Left colon (tissue), 2 donors: ENCODE data around the gene MYT1. TPM values are rescaled to one million over a fixed set of nuclear protein-coding genes. Genes with fewer than 3 reads are reported as not detected.
"Not testable (repeated sequence)": the region's sequence is repeated elsewhere in the genome, so short reads cannot be mapped to it uniquely, and the experiment has no call there.

ENCODE experiments used
- ATAC-seq: fragments of 200-7000 bp; cut with Tn5 transposase; one replicate; pipeline ENCODE4 v1.9.1; 2020; ENCODE audit warnings: mild to moderate bottlenecking, moderate library complexity
- DNase-seq, 2 donors: peaks; one replicate each; pipeline ENCODE4 v3.0.0-alpha.2; 2020
- intact Hi-C, 2 donors: fragments of 100-400 bp; cut with DNase I in 1 of 2; cut with micrococcal nuclease in 1 of 2; formaldehyde crosslinking; loops; one replicate each; pipeline versions ENCODE4 v1.11.2 to v1.14.0; 2022; cut with DNase I, micrococcal nuclease
- total RNA-seq, 2 donors: library from RNA; stranded (reverse); fragmentation: NEBNext Ultra II Directional; extraction: Animal tissue kit (Norgen Biotek cat#: 25700); gene quantifications; one replicate each; pipeline ENCODE4 v1.2.1, GENCODE V29; 2021
- donor health status: DM: no; HTN: no; CAD: no.
- donor health status: DM: yes; HTN: yes; CAD: no.

MYT1 gene
- total RNA-seq, 2 donors from 2014 or later = 0.06 to 0.11 TPM

GRCh38 chr20:64161356-64162238, 2.7 kb upstream of the MYT1 start:
- ATAC-seq = peak; percentile 82
- intact Hi-C loops = no loop called here
- peak in 1 of 2 donors; percentile 55 for DNase-seq

DNA sequence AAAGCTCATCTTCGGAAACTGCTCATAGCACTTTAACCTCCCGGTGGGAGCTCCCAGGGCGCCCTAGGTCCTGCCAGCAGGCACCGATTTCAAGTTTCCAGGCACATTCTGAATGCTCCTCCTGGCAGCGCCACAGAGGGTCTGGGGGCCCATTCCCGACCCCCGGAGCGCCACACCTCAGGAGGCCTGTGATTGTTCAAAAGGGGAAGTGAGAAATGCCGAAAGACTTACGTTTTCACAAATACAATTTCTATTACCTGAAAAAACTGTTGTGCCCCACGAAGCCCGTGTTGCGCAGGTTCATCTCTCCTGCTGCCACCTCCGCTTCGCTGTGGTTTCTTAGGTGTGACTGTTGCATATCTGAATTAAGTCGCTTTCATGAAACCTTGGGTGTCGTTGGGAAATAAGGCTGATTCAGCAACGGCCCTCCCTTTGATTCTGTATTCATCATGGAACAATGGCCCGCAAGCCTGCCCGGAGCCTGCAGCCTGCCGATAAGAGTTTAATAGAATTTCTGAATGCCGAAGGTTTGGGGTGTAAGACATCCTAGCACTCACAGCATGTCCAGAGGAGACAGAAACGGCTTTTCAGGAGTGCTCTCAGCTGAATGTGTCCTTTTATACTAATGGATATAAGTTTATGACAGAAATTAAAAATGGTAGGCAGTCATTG, 1.9 kb upstream of the MYT1 start:
- ATAC-seq (no peak), DNase-seq (no peak)
- intact Hi-C loops = no loop called here

GRCh38 chr20:64163776-64164122, 503 bp upstream of the MYT1 start:
- ATAC-seq = no peak
- DNase-seq = no peak
- intact Hi-C loops = no loop called here

DNA sequence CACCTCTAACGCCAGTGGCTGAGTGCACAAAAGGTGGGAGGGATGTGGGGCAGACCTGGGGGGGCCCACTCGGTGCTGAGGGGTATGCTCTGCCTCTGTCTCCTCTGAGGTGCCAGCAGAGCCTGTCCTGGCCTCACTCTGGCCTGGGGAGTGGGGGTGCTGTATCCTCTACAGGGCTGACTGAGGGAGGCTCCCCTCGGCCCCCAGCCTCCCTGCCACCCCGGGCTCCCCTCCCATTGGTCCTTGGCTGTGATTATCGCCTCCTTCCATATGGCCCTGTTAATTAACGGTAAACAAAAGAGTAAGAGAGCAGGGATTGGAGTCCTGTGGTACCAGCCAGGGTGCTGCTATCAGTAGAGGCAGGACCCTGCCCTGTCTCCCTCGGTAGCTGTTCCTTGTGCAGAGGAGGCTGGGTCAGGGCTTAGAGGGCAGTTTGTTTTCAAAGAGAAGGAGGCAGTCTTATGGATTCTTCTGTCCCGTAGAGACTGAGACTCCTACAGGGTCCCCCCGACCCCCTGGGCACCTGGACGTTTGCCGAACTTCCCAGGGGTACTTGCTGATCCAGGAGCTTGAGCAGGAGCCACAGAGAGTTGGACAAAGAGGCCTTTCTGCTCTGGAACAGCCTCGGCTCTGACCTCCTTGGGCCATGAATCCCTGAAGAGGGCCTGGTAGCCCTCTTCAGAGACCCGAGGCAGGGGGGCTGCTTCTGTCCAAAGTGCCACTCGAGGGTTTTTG, 1.8 kb downstream of the MYT1 start:
- intact Hi-C loops = no loop called here
- ATAC-seq (no peak), DNase-seq (no peak)

- no peak for DNase-seq
Observed at GRCh38 chr20:64166721-64167615, 2.7 kb downstream of the MYT1 start.

GRCh38 chr20:64167676-64168075, 3.4 kb downstream of the MYT1 start:
- no peak for DNase-seq
- ATAC-seq = no peak
- intact Hi-C loops = no loop called here

More at GRCh38 chr20:64166721-64167615, 2.7 kb downstream of the MYT1 start:
- intact Hi-C loops = no loop called here
- ATAC-seq = no peak

GRCh38 chr20:64168381-64169090, 4.3 kb downstream of the MYT1 start:
- ATAC-seq (no peak), DNase-seq (no peak)
- intact Hi-C loops = no loop called here

DNA sequence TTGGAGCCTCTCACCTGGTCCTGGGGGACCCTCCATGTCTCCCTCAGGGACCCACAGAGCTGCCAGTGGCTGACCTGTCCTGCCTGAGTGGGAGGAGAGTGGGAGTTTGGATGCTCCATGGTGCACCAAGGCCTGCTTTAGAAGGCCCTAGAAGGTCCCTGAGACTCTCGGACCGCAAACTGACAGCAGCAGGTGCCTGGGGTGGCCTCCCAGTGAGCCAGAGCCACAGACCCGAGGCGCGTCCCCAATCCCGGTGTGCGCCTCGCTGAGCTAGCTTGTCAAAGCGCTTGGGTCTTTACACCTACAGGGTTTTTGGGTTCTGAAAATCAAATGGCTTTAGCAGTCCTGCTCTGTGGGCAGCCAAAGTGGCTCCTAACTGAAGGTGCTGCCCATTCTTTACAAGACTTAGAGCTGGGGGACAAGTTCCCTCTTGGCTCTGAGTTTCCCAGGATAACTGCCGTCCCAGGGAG, 4.9 kb downstream of the MYT1 start:
- no peak for DNase-seq
- no peak for ATAC-seq
- intact Hi-C loops = no loop called here

DNA sequence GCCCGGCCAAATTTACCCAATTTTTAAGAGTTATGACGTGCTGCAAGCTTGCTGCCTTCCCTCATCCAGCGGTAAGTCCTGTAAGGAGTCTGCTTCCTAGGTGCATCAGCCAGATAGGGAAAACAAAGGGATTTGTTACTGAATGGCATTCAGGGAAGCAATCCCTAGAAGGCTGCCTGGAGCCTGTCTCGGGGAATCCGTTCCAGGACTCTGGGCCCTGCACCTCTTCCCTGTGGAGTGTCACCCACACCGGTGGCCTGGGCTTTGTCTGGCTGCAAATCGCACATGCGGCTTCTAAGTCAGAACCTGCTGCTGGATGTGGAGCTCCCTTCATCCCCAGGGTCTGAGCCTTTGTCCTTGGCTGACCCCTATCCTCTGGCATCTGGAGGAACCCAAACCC, 7.0 kb downstream of the MYT1 start:
- DNase-seq = no peak
- intact Hi-C loops = no loop called here
- no peak for ATAC-seq

DNA sequence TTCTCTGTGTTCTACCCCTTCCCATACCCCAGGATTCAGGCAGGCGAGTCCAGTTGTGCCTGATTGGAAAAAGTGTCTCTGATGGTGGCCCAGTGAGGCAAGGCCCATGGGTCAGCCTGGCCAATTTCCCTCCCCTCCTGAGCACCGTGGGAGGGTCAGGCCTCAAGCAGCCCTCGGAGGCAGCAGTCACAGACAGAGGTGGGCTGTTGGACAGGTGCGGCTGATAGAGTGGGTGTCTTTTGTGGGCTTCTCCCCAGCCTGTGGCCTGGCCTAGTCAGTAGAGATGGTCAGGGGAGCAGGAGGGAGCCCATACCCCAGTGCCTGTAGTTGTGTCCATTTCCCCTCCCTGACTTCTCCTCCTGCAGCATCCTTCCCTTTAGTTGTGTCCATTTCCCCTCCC, 8.9 kb downstream of the MYT1 start:
- no peak for DNase-seq
- ATAC-seq = no peak
- intact Hi-C loops = no loop called here

DNA sequence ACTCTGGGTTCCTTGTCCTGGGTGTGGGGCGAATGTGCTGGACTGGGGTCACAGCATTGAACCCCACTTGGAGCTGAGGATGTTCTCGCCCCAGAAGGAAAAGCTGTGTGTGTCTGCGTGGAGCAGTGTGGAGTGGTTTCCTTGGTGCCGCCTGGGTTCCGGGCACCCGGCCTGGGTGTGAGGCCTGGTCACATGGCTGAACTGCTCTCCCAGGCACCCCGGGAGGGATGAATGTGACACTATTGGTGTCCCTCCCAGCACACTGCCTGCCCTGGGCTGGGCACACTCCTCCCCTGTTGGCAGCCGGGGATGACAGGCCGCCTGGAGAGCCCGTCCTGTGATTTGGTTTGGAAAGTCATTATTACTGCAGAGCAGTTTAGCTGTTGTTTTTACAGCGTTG, 12.3 kb downstream of the MYT1 start:
- ATAC-seq (no peak), DNase-seq (no peak)
- intact Hi-C loops = no loop called here

DNA sequence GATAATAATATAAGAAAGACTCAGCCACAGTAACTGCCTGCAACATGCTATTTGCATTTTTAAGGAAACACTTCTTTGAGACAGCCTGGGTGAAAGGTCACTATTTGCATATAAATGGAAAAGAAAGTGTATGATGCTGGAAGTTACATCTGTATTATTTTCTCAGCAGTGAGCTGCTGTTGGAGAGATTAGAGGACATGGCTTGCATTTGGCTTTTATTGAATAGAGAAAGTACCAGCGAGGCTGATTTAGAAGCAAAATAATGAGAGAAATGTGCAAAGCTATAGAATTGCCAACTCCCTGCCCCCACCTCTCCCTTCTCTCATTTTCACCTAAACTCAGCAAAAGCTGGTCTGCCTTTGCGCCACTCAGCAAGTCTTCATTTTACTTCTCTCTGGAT, 12.7 kb downstream of the MYT1 start:
- intact Hi-C loops = no loop called here
- ATAC-seq (no peak), DNase-seq (no peak)

- DNase-seq (no peak), ATAC-seq (no peak)
- intact Hi-C loops = no loop called here
Observed at GRCh38 chr20:64177384-64177783, 13.1 kb downstream of the MYT1 start.

DNA sequence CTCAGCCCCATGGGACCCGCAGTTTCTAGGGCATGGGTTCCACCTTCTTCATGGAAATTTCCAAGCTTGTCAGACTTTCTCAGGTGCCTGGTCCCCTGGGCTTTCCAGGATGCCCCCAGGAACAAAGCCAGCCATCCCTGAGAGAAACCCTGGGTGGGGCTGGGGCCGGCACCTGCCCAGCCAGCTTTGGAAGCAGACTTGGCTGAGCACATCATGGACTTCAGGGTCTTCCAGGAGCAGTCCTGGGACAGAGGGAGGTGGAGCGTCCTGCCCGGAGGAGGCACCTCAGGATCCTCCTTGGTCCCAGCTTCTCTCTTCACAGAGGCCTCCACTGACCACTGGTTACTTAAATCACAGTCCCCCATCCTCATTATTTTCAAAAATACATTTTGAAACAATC, 13.5 kb downstream of the MYT1 start:
- intact Hi-C loops = no loop called here
- ATAC-seq = no peak

DNA sequence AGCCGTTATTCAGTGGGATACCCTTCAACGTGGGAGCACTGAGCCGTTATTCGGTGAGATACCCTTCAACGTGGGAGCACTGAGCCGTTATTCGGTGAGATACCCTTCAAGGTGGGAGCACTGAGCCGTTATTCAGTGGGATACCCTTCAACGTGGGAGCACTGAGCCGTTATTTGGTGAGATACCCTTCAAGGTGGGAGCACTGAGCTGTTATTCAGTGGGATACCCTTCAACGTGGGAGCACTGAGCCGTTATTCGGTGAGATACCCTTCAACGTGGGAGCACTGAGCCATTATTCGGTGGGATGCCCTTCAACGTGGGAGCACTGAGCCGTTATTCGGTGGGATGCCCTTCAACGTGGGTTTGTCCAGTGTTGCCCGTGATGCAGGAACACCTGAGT, 14.7 kb downstream of the MYT1 start:
- intact Hi-C loops, ATAC-seq, DNase-seq: not testable (repeated sequence)

More for the DNA sequence above, 13.5 kb downstream of the MYT1 start:
- no peak for DNase-seq

- intact Hi-C loops = no loop called here
- ATAC-seq = no peak
- DNase-seq = no peak
Observed at GRCh38 chr20:64179805-64180204, 15.6 kb downstream of the MYT1 start.

DNA sequence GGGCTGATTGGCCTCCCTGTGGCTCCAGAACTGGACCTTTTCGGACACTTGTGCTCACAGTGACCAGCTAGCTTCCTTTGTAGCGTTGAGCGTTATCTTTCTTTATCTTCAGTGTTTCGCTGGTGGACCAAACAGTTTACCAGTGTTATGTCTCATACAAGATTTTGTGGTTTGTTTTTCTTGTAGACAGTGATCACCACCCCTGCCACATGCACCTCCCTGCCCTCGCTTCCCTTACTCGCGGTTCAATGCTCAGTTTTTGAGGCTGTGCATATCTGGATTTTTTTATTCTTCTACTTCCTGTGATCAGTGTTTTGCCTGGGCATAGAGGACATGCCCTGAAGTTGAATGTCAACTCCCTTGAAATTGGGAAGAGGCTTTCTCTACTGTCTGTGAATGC, 16.4 kb downstream of the MYT1 start:
- DNase-seq (no peak), ATAC-seq (no peak)
- intact Hi-C loops = no loop called here

DNA sequence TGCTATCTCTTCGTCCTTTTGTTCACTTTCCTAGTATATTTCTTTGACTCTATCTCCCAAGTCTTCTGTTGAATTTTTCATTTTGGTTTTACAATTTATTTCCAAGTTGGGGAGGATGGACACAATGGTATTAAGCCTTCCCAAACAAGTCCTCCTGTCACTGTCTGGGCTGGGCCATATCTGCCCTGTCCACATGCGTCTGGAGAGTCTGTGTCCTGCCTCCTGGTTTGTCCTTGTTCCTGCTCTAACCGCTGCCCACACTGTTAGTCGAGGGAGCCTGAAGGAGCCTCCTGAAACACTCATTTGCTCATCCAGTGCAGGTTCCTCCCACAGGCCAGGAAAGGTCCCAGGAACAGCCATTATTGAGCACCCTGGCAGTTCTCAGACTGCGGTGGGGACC, 17.1 kb downstream of the MYT1 start:
- intact Hi-C loops = no loop called here
- ATAC-seq (no peak), DNase-seq (no peak)
